ENCODE data around the gene RAB44.
"Not testable (repeated sequence)": the region's sequence is repeated elsewhere in the genome, so short reads cannot be mapped to it uniquely, and the experiment has no call there.

The RAB44 gene

DNA sequence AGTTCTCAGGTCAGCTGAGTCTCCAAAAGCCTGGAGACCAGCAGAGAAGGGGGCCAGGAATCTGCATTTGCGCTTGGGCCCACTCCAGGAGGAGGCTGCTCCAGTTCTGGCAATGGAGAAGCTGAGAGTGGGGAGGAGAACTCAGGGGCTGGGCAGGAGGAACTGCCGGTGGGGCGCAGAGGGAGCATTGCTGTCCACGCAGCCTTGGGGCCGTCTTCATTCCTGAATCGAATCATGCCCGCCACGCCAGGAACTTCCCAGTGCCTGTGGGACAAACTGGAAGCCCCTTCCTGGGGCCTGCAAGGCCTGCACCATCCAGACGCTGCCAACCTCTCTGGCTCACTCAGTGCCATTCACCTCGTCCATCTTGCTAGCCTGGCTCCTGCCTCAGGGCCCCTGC lies 16.9 kb downstream of the RAB44 start:
- DNase-seq: no peak

DNA sequence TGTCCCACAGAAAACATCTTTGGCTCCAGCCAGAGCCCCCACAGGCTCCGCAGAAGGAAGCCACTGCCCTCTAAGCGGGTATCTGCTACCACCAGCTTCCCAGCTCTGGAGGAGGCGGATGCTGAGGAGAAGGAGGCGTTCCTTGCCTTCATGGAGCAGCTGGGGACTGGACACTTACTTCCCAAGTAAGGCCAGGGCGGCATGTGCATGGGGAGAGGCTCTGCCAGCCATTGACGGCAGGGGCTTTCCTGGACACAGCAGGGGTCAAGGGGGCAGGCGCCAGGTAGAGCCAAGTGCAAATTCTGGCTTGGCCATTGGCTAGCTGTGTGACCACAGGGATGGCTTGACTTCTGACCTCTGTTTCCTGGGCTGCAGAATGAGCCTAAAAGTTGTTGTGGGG lies 17.8 kb downstream of the RAB44 start:
- DNase-seq: no peak

DNA sequence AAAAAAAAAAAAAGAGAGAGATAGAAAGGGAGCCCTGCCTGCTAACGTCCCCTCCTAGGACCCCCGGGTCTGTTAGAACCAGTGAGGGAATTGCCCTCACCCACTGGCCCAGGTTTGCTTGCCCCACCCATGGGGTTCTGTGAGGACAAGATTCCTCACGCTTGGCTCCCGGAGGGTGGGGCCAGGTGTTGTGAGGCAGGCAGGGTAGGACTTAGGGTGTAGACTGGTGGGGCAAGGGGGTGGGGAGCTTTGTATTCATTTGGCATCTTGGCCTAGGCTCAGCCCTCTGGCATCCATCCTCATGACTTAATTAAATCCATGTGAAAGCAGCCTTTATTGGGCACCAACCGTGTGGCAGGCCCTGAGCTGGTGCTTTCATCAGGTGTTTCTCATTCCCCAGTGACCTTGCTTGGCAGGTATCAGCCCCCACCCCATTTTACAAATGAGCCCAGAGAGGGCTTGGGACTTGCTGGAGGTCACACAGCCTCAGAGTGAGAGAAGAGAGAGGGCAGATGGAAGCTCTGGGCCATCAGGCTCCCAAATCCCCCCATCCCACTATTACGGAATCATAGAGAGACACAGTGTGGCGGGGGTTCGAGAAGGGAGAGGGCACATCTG lies 19.0 kb downstream of the RAB44 start:
- DNase-seq: no peak

DNA sequence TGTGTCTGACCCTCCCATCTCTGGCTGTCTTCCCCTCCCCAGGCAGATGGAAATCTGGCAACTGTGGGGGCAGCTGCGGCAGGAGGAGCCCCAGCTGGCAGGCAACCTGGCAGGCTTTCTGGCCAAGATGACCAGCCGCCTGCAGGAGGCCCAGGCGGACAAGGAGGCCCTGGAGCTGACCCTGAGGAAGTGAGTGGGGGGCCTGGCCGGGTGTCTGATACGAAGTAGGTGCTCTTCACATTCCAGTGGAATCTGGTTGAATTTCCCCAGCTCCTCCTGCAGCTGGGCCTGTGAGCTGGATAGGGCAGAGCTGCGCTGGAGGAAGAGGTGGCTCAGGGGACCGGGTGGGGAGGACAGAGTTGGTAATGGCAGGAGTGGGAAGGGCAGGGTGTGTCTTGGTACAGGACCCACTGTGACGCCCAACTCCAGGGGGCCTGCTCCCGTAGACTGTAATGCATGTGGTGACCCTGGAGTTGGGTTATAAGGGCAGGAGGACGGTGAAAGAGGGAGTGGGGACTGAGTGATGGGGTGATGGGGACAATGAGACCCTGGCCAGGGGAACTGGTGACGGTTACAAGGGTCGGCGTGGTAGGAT lies 19.7 kb downstream of the RAB44 start:
- no peak for DNase-seq

DNA sequence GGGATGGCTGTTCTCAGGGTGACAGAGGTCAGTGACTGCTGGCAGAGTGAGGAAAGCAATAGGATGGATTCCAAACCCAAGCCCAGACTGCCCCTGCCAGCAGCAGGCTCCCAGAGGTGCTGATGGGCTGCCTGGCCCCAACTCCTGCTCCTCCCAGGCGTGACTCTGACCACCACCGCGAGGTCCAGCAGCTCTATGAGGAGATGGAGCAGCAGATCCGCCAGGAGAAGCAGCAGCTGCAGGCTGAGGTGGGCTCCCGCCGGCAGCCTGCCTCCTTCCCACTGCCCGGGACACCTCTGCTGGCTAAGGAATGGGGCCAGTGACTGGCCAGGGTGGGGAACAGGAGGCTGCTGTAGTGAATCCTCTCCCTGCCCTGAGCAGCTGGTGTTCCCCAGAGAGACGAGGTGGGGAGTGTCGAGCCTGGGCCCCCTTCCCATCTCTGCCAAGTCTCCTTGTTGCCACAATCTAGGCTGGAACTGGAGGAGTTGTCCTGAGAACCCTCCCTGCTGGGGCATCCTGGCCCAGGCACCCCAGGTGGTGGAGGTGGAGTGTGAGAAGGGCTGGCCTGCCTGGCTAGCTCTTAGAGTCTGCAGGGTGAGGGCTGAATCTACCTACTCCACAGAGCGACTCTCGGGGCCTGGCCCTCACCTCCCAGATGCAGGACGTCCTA lies 20.4 kb downstream of the RAB44 start:
- DNase-seq: no peak

DNA sequence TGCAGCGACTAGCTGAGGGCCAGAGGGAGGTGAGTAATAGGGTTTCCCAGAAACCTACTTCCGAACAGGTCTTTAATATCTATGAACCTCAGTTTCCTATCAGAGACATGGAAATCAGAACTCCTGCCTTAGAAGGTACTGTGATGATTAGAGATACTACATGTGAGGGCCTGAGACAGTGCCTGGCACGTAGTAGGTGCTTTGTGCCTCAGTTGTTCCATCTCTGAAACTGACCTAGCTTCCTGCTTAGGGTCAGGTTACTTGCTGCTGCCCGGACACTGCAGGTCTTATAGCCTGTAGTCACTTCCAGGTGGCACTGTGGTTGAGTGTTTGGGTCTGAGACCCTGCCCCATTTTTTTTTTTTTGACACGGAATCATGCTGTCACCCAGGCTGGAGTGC lies 20.9 kb downstream of the RAB44 start:
- no peak for DNase-seq

DNA sequence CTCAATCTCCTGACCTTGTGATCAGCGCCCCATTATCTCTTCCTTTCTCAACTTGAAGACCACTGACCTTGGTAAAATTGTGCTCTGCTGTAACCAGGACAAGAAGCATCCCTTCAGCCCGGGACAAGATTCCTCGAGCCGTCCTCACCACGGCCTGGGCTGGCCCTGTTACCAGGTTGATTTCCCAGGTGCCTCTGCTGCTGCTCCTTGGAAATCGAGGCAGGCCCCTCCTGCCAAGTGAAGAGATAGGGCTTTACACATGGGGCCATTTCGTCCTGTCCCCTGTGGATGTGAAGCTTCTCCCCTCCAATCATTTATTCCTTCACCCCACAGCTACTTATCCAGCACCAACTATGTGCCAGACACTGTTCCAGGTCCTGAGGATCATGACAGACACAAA lies 21.5 kb downstream of the RAB44 start:
- DNase-seq: no peak

DNA sequence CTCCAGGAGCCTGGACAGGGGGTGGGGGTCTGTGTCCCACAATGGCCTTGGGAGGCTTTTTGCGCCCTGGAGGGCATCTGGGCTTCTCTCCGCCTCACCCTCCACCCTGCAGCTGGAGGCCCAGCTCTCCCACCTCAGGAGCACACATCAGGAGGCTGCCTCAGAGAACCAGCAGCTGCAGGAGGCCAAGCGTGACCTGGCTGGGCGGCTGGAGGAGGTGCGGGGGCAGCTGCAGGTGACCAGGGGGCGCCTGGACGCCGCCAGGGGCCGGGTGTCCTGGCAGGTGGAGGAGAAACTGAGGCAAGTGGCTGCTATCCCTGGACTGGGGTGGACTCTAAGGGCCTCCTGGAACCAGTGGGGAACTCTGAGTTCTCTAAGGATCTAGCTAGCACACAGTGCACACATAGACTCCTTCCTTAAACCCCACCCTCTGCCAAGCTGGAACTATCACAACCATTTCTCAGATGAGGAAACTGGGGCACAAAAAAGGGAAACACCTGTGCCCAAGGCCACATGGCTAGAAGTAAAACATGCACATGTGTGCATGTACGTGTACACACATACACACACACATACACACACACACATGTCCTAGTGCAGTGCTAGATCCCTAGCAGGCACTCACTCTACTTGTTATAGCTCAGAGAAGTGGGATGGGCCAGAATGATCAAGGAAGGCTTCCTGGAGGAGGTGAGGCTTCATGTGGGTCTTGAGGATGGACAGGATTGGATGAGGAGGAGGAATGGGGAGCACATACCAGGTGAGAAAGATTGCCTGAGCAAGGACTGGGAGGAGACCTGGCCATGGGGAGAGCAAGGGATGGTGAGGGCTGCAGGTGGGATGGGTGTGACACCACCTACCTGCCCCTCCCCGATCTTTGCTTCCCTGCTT lies 22.9 kb downstream of the RAB44 start:
- no peak for DNase-seq

DNA sequence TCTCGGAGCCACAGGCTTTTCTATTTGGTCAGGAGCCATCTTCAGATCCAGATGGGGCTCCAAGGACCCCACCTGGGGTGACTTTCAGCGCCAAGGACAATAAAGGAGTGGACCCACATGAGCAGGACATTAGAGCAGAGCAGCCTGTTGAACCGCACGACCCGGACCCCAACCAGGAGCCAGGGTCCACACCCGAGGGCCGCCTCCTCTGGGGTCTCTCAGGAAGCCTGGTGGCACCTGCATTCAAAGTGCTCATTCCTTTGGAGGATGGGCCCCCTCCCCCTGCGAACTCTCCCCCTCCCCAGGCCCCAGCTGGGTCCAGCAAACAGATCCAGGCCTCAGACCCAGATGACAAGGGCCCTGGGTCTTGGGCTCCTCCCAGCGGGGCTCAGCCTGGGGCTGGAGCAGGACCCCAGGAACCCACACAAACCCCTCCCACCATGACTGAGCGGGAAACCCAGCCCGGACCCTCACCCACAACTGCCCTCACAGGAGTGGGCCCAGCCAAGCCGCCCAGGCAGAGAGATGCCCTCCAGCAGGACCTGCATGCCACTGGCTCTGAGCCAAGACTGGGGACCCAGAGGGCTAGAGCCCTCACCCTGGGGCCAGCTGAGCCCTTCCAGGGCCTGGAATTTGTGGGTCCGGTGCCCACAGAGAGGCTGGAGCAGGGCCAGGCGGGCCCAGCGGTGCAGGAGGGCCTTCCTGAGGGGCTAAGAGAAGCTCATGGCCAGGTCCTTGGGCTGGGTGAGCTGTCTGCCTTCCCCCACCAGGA lies 23.9 kb downstream of the RAB44 start:
- no peak for DNase-seq

DNA sequence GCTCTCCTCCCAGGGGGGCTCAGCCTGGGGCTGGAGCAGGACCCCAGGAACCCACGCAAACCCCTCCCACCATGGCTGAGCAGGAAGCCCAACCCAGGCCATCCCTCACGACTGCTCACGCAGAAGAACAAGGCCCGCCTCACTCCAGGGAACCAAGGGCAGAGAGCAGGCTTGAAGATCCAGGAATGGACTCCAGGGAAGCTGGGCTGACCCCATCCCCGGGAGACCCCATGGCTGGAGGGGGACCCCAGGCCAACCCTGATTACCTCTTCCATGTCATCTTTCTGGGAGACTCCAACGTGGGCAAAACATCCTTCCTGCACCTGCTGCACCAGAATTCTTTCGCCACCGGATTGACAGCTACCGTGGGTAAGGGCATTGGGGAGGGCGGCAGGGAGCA lies 24.7 kb downstream of the RAB44 start:
- DNase-seq: no peak

DNA sequence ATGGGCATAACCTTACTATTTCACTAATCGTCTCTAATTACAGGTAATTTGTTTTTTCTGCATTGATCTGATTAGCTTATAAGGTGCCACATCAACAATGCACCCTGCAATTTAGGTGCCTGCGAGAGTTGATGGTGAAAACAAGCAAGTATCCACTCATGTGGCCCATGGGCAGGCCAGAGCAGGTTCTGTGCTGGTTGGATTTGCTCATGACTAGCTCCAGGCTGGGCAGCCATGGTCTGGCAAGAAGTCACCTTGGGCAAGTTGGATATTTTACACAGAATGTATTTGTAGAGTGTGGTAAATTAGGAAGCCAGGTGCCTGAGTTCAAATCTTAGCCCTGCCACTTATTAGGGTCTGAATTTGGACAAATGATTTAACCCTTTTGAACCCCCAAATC lies 25.3 kb downstream of the RAB44 start:
- DNase-seq: no peak

DNA sequence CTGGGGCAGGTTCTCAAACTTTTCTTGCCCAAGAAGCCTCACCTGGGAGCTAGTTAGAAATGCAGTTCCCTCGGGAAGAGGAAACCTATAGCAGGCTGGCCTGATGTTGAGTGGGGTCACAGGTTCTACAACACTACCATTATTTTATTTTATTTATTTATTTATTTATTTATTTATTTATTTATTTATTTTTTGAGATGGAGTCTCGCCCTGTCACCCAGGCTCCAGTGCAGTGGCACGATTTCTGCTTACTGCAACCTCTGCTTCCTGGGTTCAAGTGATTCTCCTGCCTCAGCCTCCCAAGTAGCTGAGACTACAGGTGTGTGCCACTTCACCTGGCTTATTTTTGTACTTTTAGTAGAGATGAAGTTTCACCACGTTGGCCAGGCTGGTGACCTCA lies 26.4 kb downstream of the RAB44 start:
- not testable (repeated sequence) for DNase-seq

DNA sequence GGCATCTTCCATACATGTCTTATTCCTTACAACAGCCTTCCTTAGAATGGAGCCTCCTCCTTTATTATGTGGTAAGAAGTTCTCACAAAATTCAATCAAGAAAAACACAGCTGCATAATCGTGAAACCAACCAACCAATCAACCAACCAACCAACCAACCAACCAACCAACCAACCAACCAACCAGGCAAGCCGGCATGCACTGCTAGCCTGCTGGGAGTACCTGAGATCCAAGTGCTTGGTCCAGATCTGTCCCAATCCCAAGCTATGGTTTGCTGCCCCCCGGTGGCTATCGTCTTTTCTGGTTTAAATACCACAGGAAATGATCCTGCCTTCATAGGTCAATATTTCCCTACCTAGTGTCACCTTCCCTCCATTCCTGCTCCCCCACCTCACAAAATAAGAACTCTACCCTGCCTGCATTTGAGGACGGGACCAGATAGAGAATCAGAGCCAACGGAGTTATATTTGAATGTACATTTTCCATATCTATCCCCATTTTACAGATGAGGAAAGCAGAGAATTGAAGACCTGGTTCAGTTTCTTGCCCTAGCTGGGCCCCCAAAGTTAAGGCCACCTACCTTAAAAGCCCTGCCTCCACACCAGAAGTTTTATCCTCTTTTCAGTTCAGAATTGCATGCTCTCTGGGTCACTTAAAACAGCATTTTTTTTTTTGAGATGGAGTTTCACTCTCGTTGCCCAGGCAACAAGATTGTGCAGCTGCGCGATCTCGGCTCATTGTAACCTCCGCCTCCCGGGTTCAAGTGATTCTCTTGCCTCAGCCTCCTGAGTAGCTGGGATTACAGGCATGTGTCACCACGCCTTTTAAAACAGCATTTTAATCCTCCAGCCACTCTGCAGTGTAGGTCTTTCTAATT lies 27.1 kb downstream of the RAB44 start:
- DNase-seq: no peak

DNA sequence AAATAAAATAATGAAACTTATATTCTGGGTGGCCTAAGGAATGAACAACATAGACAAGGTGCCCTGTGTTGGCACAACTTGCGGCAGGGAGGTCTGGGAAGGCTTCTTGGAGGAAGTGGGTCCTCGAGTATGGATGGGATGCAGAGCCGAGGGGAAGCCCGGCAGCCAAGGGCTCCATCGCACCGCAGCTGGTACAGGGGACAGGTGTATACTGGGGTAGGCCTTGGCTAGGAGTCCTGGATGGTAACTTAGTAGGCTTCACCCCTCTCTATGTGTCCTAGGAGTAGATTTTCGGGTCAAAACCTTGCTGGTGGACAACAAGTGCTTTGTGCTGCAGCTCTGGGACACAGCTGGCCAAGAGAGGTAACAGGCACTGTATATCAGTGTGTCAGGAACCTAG lies 28.0 kb downstream of the RAB44 start:
- no peak for DNase-seq

DNA sequence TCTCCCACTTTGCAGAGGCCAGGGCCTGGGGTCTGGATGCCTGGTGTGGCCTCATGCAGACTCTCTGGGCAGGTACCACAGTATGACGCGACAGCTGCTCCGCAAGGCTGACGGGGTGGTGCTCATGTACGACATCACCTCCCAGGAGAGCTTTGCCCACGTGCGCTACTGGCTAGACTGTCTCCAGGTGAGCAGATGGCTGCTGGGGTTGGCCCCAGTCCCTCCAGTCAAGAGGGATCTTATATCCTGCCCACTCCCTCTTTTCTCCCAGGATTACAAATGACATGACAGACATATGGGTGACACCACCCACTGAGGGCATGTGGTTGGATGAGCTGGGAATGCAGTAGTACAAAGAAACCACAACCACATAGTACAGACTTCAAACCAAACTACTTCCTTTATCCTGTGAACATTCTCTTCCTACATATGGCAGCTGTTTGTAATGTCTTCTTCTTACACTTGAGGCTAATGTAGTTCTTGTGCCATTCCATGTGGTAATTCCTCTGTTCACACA lies 29.9 kb downstream of the RAB44 start:
- DNase-seq: no peak

DNA sequence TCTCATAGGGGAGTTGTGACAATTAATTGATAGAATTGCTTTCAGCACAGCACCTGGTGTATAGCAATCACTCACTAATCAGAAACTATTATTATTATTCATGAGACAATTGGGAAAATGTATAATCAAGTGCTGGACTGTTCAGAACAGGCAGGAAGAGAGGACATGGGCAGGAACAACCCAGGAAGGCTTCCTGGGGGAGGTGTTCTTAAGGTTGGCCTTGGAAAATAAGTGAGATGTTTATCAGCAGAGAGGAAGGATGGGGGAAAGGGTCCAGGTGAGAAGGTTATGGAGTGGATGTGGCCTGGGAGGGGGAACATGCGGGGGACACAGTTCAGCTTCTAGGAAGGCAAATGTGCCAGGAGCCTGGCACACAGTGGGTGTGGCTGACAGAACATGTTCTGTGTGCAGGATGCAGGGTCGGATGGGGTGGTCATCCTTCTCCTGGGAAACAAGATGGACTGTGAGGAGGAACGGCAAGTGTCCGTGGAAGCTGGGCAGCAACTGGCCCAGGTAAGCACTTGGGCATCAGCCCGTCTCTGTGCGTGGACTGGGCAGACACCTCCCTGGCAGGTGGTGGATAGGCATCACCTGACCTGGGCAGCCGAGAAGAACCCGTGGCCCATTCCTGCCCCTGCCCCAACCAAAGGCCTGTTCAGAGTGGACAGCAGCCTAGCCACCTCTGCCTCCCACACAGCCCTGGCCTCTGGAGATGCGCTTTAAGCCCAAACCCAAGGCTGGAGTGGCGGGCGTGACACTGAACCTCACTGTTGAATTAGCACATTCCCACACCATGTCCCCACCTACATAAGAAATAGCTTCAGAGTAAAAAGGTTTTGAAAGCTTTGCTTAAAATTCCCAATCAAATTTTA lies 30.9 kb downstream of the RAB44 start:
- no peak for DNase-seq

DNA sequence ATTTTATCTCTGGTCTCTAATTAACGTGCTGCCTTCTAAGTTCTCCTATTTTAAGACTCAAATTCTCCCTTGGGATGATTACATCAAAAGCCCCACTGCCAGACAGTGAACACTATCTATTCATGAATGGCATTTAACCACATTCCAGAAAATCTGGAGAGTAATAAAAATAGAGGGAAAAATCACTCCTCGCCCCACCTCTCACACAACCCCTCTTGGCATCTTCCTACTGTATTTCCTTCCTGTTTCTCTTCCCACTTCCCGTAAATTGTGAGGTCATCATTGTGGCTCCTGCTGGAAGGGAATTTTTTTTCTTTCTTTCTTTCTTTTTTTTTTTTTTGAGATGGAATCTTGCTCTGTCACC lies 31.5 kb downstream of the RAB44 start:
- DNase-seq: no peak

DNA sequence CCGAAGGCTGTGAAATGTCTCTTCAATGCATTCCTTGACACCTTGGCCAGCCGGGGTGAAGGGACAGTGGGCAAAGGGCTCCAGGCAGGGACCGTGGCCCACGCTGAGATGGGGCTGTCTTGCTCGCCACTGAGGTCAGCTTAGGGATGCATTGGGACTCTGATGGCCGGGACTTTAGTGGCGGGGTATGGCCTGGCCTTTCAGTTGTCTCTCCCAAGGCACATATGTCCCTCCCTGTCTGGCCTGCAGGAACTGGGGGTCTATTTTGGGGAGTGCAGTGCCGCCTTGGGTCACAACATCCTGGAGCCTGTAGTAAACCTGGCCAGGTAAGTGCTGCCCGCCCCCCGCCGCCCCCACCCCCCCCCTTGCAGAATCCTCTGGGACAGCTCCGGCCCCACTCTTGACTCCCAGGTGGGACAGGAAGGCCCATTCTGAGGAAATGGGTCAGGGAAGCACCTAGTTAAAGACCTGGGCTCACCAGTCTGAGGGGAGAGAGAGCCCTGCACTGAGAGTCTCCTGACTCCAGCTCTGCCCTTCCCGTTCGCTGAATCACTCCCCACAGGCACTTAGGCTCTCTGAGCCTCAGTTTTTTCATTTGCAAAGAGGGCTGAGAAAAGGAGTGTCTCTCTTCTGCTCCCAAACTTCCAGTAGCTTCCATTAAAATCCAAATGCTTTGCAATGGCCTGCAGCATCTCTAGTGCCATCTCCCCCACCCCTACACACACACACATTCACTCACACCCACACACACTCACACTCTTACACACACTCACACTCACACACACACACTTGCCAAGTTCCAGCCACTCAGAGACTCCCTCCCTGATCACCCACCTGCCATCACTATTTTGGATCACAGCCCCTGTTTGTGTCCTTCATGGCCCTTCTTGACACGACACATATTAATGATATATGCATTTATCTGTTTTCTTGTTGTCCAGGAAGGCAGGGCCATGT lies 33.1 kb downstream of the RAB44 start:
- DNase-seq: no peak

DNA sequence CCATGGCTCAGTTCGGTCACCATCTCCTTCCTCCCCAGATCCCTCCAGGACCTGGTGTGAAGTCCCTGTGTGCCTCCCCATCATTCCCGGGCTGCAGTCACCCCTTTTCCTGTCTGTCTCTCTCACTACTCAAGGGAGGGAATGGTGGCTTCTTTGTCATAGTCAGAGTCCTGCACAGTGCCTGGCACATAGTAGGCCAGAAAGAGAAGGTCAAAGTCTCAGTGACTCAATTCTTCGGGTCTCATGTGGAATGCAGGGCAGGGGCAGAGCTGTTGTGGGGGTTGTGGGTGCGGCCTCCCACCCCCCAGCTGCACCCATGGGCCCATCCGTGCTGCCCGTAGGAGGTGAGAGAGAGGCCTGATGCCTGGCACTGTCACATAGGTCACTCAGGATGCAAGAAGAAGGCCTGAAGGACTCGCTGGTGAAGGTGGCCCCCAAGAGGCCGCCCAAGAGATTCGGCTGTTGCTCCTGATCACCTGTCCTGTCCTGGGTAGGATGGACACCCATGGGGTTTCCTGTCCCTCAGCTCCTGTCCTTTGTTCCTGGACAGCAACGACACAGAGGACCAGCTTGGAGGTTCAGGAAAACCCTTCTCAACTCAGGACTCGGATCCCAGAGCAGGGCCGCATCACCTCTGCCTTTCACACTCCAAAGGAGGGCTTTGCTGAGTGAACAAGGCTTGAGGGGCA lies 34.1 kb downstream of the RAB44 start:
- no peak for DNase-seq

Data from amniotic stem cell (primary cell).